ENCODE data around the gene ENOSF1. TPM values are rescaled to one million over a fixed set of nuclear protein-coding genes. Genes with fewer than 3 reads are reported as not detected.
"Not testable (repeated sequence)": the region's sequence is repeated elsewhere in the genome, so short reads cannot be mapped to it uniquely, and the experiment has no call there.

The ENOSF1 gene
- polyA plus RNA-seq (2012; ENCODE audit: insufficient read depth, insufficient read length, low read depth) = 11.2 TPM

GRCh38 chr18:712401-713134 is at the start of gene ENOSF1:
Gene ENOSF1, minus strand, starts transcription at chr18:712630. Its CDS starts 43 bp downstream, at chr18:712587.
- Histone ChIP-seq H3K4me1 (no peaks in the 10 kb centered on the region), H3K36me3 (no peaks in the 10 kb centered on the region), H3K27me3 (no peaks in the 10 kb centered on the region), H3K4me3 (ENCODE audit: low read depth, low read length) (peak within 1 kb of the TSS; percentile 84), H3K9me3 (no peaks in the 10 kb centered on the region)
- TF ChIP-seq CTCF (IDR thresholded peaks at IDR 0.05; ENCODE audit: low read depth, low read length) = peak; percentile 42
- peak; percentile 79 for DNase-seq

- H3K27me3 ChIP-seq; H3K9me3 ChIP-seq; H3K4me3 ChIP-seq (ENCODE audit: low read depth, low read length); DNase-seq; H3K36me3 ChIP-seq; H3K4me1 ChIP-seq: not testable (repeated sequence)
These were observed 47.4 kb upstream of the ENOSF1 start for GRCh38 chr18:759864-760263.

- no peaks in the 10 kb centered on the region for H3K9me3 ChIP-seq
- H3K36me3 ChIP-seq = no peaks in the 10 kb centered on the region
- no peak for TF ChIP-seq CTCF (IDR thresholded peaks at IDR 0.05; ENCODE audit: low read depth, low read length)
- H3K4me1 ChIP-seq = no peaks in the 10 kb centered on the region
- no peaks in the 10 kb centered on the region for H3K27me3 ChIP-seq
- H3K4me3 ChIP-seq (ENCODE audit: low read depth, low read length) = no peak overlapping the region
- no peak for DNase-seq
These were observed 43.1 kb upstream of the ENOSF1 start for GRCh38 chr18:755506-755905.

- no peaks in the 10 kb centered on the region for H3K4me1 ChIP-seq
- no peak overlapping the region for H3K4me3 ChIP-seq (ENCODE audit: low read depth, low read length)
- no peaks in the 10 kb centered on the region for H3K36me3 ChIP-seq
- DNase-seq = no peak
- no peaks in the 10 kb centered on the region for H3K27me3 ChIP-seq
- TF ChIP-seq CTCF (IDR thresholded peaks at IDR 0.05; ENCODE audit: low read depth, low read length) = no peak
- H3K9me3 ChIP-seq = no peaks in the 10 kb centered on the region
These were observed 42.2 kb upstream of the ENOSF1 start for GRCh38 chr18:754656-755055.

- Histone ChIP-seq H3K9me3 (no peaks in the 10 kb centered on the region), H3K36me3 (no peaks in the 10 kb centered on the region)
- no peak for TF ChIP-seq CTCF (IDR thresholded peaks at IDR 0.05; ENCODE audit: low read depth, low read length)
These were observed 38.0 kb upstream of the ENOSF1 start for GRCh38 chr18:750456-750855.

GRCh38 chr18:744832-745597 is 32.6 kb upstream of the ENOSF1 start:
- no peak for TF ChIP-seq CTCF (IDR thresholded peaks at IDR 0.05; ENCODE audit: low read depth, low read length)
- no peaks in the 10 kb centered on the region for H3K4me1 ChIP-seq
- no peaks in the 10 kb centered on the region for H3K36me3 ChIP-seq
- no peaks in the 10 kb centered on the region for H3K9me3 ChIP-seq
- no peaks in the 10 kb centered on the region for H3K27me3 ChIP-seq
- no peak for DNase-seq
- H3K4me3 ChIP-seq (ENCODE audit: low read depth, low read length) = no peak overlapping the region

More at GRCh38 chr18:750456-750855, 38.0 kb upstream of the ENOSF1 start:
- DNase-seq = no peak
- H3K4me3 ChIP-seq (ENCODE audit: low read depth, low read length) = no peak overlapping the region
- H3K27me3 ChIP-seq = no peaks in the 10 kb centered on the region
- H3K4me1 ChIP-seq = no peaks in the 10 kb centered on the region
